Coronary artery (tissue), 2 donors: ENCODE data around the gene EHD4.
A peak's percentile ranks its signal among the peaks of the same experiment; 100 is the strongest.

Experiments used
- DNase-seq: peaks from one replicate; pipeline ENCODE4 v3.0.0-alpha.2; 2017; ENCODE audit warnings: low spot score
- H3K27ac ChIP-seq, 2 donors: fragments of 200-600 bp; sonication (generic); one replicate each; pipeline ENCODE4 v1.5.1; 2016 to 2019
- H3K4me3 ChIP-seq: fragments of 200-600 bp; sonication (generic); 2 replicates; pipeline ENCODE4 v1.5.1; 2016; ENCODE audit warnings: mild to moderate bottlenecking, moderate library complexity
- CTCF ChIP-seq: fragments of 200-600 bp; sonication (generic); IDR thresholded peaks from one replicate; pipeline ENCODE4 v1.5.1; 2019; ENCODE audit warnings: antibody characterized with exemption

Gene EHD4

DNA sequence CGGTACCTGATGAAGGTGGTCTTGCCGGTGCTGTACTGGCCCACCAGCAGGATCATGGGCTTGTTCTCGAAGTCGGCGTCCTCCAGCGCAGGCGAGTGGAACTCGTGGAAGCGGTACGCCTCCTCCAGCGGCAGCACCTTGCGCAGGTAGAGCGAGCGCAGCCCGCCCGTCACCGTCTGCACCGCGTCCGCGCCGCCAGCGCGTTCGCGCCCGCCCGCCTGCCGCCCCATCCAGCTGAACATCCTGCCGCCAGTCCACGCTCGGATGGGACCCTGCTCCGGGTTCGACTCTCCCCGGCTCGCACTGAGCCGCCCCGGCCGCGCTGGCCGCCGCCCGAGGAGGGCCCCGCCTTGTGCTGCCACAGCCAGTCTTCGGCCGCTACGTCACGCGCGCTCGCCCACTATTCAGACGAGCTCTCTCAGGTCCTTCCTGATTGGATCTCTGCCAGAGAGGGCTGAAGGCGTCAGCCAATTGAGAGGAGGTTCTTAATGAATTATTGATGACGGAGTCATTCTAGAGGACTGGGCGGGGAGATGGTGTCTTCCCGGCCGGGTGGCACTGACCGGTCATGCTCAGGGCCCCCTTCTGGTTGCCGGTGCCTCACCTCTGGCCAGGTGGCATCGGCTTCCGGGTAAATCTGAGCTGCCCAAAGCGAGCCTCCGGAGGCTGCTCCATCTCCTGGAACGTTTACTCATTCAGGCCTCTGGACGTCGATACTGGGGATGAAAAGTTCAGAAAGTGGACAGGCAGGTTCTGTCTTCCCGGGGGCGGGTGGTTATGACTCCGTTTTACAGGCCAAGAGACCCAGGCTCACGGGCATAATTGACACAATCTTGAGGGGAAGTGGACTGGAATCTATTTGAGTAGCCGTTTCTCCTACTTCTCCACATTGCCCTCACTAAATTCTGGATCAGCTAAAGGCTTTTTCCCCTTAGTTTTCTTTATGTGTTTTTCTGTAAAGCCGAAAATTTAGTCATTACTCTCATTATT, at the start of gene EHD4:
EHD4 (minus strand) TSS at position 305 of the 990 bp plus-strand sequence; CDS start at position 242, 63 bp downstream.
- Histone ChIP-seq H3K27ac (peak within 1 kb of the TSS; percentile 94 to 96), H3K4me3 (peak within 1 kb of the TSS; percentile 94)
- no peak for TF ChIP-seq CTCF
- DNase-seq, result peak; percentile 98

DNA sequence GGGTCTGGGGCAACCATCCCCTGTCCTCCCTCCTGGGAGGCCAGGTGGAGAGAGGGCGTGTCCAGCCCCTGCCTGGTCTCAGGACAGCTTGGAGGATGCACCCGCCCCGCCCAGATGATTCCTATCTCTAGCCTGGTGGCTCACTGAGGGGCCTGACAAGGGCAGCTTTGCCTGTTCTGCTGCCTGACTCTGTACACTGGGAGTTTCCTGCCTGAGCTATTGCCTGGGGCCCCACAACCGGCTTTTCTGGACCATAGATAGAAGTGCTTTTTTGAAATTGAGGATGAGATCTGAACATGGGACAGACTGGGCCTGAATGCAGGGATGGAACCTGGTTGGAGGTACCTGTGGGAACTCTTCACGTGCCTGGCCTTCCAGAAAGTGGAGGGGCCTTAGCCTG, 49.2 kb upstream of the EHD4 start:
- DNase-seq, result no peak
- Histone ChIP-seq H3K27ac (no peak overlapping the region), H3K4me3 (no peak overlapping the region)
- TF ChIP-seq CTCF, result no peak

DNA sequence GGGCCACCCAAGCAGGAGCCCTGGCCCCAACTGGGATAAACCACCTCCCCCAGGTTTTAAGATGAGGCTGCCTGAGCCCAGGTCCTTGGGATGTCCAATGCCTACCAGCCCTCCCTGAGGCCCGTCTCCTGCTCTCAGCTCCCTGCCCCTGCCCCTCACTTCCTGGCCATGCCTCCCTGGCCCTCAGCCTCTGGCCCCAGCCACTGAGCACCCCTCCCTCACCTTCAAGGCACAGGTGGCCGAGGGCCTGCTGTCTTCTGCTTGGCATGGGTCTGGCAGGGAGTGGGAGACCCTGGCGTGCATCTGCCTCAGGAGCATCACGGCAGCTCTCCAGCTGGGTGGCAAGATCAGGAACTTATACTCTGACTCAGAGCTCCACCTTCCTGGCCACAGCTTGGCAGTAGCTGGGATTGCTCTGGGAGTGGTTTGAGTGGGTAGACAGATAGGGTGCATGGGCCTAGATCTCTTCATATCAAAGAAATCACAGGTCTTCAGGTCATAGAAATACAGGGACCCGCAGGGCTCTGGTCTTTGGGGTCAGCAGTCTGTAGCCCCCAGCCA, 48.4 kb upstream of the EHD4 start, which contains the start of gene PLA2G4E:
PLA2G4E (minus strand) TSS at position 330 of the 561 bp plus-strand sequence; CDS start at position 318, 12 bp downstream.
- no peak within 1 kb of the TSS for H3K27ac ChIP-seq
- TF ChIP-seq CTCF, result no peak
- no peak within 1 kb of the TSS for H3K4me3 ChIP-seq
- DNase-seq, result no peak

GRCh38 chr15:42018306-42019224, 46.2 kb upstream of the EHD4 start:
- TF ChIP-seq CTCF, result no peak
- DNase-seq, result no peak
- no peak overlapping the region for H3K4me3 ChIP-seq
- no peak overlapping the region for H3K27ac ChIP-seq

DNA sequence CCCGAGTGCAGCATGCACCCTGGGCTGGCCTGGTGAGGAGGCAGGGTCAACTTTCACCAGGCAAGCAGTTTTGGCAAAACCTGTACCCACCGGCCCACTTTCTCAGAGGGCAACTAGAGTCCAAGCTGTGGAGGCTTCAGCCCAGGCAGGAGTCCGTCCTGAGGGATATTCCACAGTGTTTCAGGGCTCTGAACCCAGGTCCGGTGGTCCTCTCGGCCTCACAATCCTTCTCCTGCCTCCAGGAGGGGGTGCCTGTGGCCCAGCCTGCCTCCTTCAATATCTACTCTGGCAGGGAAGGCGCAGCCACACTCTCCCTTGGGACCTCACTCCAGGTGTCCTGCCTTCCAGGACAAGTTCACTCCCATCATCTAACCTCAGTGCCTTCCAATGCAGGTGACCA, 44.6 kb upstream of the EHD4 start:
- no peak overlapping the region for H3K27ac ChIP-seq
- no peak for TF ChIP-seq CTCF
- DNase-seq, result no peak
- no peak overlapping the region for H3K4me3 ChIP-seq

- Histone ChIP-seq H3K4me3 (no peak overlapping the region), H3K27ac (no peak overlapping the region)
- no peak for TF ChIP-seq CTCF
- no peak for DNase-seq
Measured at GRCh38 chr15:42014406-42014805, 42.0 kb upstream of the EHD4 start.
